ENCODE data around the gene NDUFA8. TPM values are rescaled to one million over a fixed set of nuclear protein-coding genes. Genes with fewer than 3 reads are reported as not detected.

NDUFA8 gene
- total and polyA plus RNA-seq, 2 experiments from 2014 or later: 36.6 to 144 TPM

- TF ChIP-seq ZNF462 (CRISPR knock-in tag; IDR thresholded peaks at IDR 0.05) (no peak), POLR2AphosphoS5 (IDR thresholded peaks at IDR 0.05; ENCODE audit: low read depth) (no peak), ZNF331 (CRISPR knock-in tag; IDR thresholded peaks at IDR 0.05; ENCODE audit: low read depth) (no peak)
- Mint-ChIP-seq H3K4me3 (no peak overlapping the region), H3K4me1 (peaks cover 17% of the 10 kb centered on the region; the same call in 2 of the 3 replicates), H3K36me3 (ENCODE audit: low read depth) (no peaks in the 10 kb centered on the region), H3K27ac (no peak overlapping the region), H3K9me3 (no peaks in the 10 kb centered on the region; the same call in 2 of the 3 replicates), H3K27me3 (ENCODE audit: insufficient read depth, low read depth, poor library complexity) (peaks cover 38% of the 10 kb centered on the region)
- Histone ChIP-seq H3K9me2 (ENCODE audit: insufficient read depth) (no peaks in the 10 kb centered on the region), H3K36me3 (ENCODE audit: insufficient read depth) (no peaks in the 10 kb centered on the region), H3K79me2 (replicated peaks; ENCODE audit: insufficient read depth) (no peaks in the 10 kb centered on the region), H3K4me2 (no peak overlapping the region), H3K4me1 (ENCODE audit: insufficient read depth) (peaks cover 12% of the 10 kb centered on the region), H2AFZ (no peak overlapping the region), H3F3A (replicated peaks; ENCODE audit: low read depth) (no peaks in the 10 kb centered on the region), H3K4me3 (no peak overlapping the region), H4K20me1 (replicated peaks; ENCODE audit: insufficient read depth) (no peaks in the 10 kb centered on the region), H3K27me3 (ENCODE audit: insufficient read depth) (peaks cover 30% of the 10 kb centered on the region), H3K27ac (ENCODE audit: low read depth) (no peak overlapping the region)
- no peak for DNase-seq (ENCODE audit: low spot score)
- no peak for ATAC-seq
Observed at GRCh38 chr9:122124528-122124927, 35.1 kb downstream of the NDUFA8 start.

GRCh38 chr9:122124048-122124447, 35.5 kb downstream of the NDUFA8 start:
- Histone ChIP-seq H3K9me2 (ENCODE audit: insufficient read depth) (no peaks in the 10 kb centered on the region), H3K79me2 (replicated peaks; ENCODE audit: insufficient read depth) (no peaks in the 10 kb centered on the region), H3K36me3 (ENCODE audit: insufficient read depth) (no peaks in the 10 kb centered on the region), H3K4me1 (ENCODE audit: insufficient read depth) (peaks cover 12% of the 10 kb centered on the region), H3K4me3 (no peak overlapping the region), H2AFZ (no peak overlapping the region), H4K20me1 (replicated peaks; ENCODE audit: insufficient read depth) (no peaks in the 10 kb centered on the region), H3K27ac (ENCODE audit: low read depth) (no peak overlapping the region), H3K4me2 (no peak overlapping the region), H3K27me3 (ENCODE audit: insufficient read depth) (peaks cover 30% of the 10 kb centered on the region), H3F3A (replicated peaks; ENCODE audit: low read depth) (no peaks in the 10 kb centered on the region)
- Mint-ChIP-seq H3K36me3 (ENCODE audit: low read depth) (no peaks in the 10 kb centered on the region), H3K4me3 (no peak overlapping the region), H3K9me3 (no peaks in the 10 kb centered on the region; the same call in 2 of the 3 replicates), H3K4me1 (peaks cover 17% of the 10 kb centered on the region; the same call in 2 of the 3 replicates), H3K27me3 (ENCODE audit: insufficient read depth, low read depth, poor library complexity) (peaks cover 33% of the 10 kb centered on the region), H3K27ac (no peak overlapping the region)
- no peak for DNase-seq (ENCODE audit: low spot score)
- ATAC-seq: no peak
- no peak for TF ChIP-seq EZH2phosphoT487 (IDR thresholded peaks at IDR 0.05; ENCODE audit: unreplicated experiment)

Data from GM23338 (cell line).